Midbrain (tissue), 1 donor: ENCODE results near the gene HYAL4.
"Not testable (repeated sequence)": the region's sequence is repeated elsewhere in the genome, so short reads cannot be mapped to it uniquely, and the experiment has no call there.

ENCODE experiments used
- DNase-seq: peaks from one replicate; lab custom pipeline; 2025; lab: John Stamatoyannopoulos, UW

Gene HYAL4

GRCh38 chr7:123844712-123845219 lies at the start of gene HYAL4:
TSS of gene HYAL4 (plus strand) at chr7:123845169. CDS start at chr7:123868274, 23,105 bp downstream.
- DNase-seq = no peak

GRCh38 chr7:123795917-123796316 lies 49.1 kb upstream of the HYAL4 start:
- DNase-seq = no peak

GRCh38 chr7:123796568-123796967 lies 48.4 kb upstream of the HYAL4 start:
- no peak for DNase-seq

GRCh38 chr7:123797673-123798531 lies 47.1 kb upstream of the HYAL4 start:
- DNase-seq = peak; percentile 43

- no peak for DNase-seq
Observed at GRCh38 chr7:123798532-123799188, 46.3 kb upstream of the HYAL4 start.

GRCh38 chr7:123802249-123802648 lies 42.7 kb upstream of the HYAL4 start:
- no peak for DNase-seq

- DNase-seq = no peak
Observed at GRCh38 chr7:123805287-123805686, 39.7 kb upstream of the HYAL4 start.

- no peak for DNase-seq
Observed at GRCh38 chr7:123809471-123809870, 35.5 kb upstream of the HYAL4 start.

GRCh38 chr7:123811056-123811455 lies 33.9 kb upstream of the HYAL4 start:
- no peak for DNase-seq

GRCh38 chr7:123816916-123817315 lies 28.1 kb upstream of the HYAL4 start:
- no peak for DNase-seq

GRCh38 chr7:123819001-123819400 lies 26.0 kb upstream of the HYAL4 start:
- DNase-seq = no peak

GRCh38 chr7:123819795-123820194 lies 25.2 kb upstream of the HYAL4 start:
- not testable (repeated sequence) for DNase-seq

GRCh38 chr7:123820864-123821263 lies 24.1 kb upstream of the HYAL4 start:
- DNase-seq = no peak

GRCh38 chr7:123821320-123821719 lies 23.6 kb upstream of the HYAL4 start:
- no peak for DNase-seq

GRCh38 chr7:123823898-123824753 lies 20.8 kb upstream of the HYAL4 start:
- no peak for DNase-seq

- DNase-seq = no peak
Observed at GRCh38 chr7:123824754-123825067, 20.3 kb upstream of the HYAL4 start.

- DNase-seq = no peak
Observed at GRCh38 chr7:123828805-123829204, 16.2 kb upstream of the HYAL4 start.

GRCh38 chr7:123836656-123837055 lies 8.3 kb upstream of the HYAL4 start:
- no peak for DNase-seq

GRCh38 chr7:123839106-123839505 lies 5.9 kb upstream of the HYAL4 start:
- not testable (repeated sequence) for DNase-seq

GRCh38 chr7:123844142-123844541 lies 827 bp upstream of the HYAL4 start:
- DNase-seq = not testable (repeated sequence)

- DNase-seq = no peak
Observed at GRCh38 chr7:123845823-123846216, 851 bp downstream of the HYAL4 start.

GRCh38 chr7:123846217-123846891 lies 1.4 kb downstream of the HYAL4 start:
- no peak for DNase-seq
